Measurements from ENCODE around the gene ZFP36. TPM values are rescaled to one million over a fixed set of nuclear protein-coding genes. Genes with fewer than 3 reads are reported as not detected.

Gene ZFP36
- total and polyA plus RNA-seq, 10 donors = 63.2 to 396 (median 165) TPM

DNA sequence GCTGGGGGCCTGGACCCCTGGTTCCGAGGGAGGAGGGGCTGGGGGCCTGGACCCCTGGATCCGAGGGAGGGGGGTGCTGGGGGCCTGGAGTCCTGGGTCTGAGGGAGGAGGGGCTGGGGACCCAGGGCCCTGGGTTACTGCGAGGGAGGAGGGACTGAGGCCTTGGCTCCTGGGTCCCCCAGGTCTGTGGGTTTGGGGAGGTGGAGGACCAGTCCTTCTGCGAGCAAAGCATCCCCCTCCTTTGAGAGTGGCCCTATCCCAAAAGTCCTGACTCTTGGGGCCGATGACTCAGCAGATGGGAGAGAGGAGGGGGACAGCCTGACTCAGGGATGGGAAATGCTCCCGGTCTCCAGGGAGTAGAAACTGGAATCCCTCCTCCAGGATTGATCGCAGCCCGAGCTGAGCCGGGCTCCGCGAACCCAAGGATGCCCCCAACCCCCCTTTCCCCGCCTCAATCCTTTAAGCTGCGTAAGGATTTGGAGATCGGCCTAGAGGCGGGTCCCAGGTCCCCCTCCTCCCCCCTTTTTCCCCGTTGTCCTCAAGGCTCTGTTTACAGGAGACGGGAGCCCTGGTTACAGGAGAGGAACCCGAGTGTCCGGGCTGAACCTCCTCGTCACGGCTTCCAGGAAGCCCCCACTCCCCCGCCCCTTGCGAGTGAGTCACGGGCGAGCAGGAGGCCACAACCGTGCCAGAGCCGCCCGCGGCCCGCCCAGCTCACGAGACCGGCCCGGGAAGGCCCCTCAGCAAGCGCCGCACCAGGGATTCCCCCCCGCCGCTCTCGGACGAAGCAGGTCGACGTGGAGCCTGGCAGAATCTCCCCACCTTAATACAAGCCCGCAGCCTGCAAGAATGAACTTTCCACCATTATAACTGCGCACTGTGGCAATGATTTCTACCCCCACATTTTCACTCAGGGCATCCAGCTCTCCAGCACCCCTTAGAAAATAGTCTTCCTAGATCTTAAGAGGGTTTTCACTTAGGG is 3.0 kb upstream of the ZFP36 start:
- intact Hi-C loops (cut with DNase I; ENCODE audit: low total_unique reads) = no loop called here
- H3K4me3 ChIP-seq = peak overlapping the region; percentile 30 to 96 (median 44)
- WGBS, 5 donors = 0 to 2% (median 1%) methylated on average over 31 to 43 of the region's 43 CpGs
- H3K27ac ChIP-seq = peak overlapping the region; percentile 88 to 100 (median 99)
- no peaks in the 10 kb centered on the region for H3K9me3 ChIP-seq
- H3K27me3 ChIP-seq (replicated peaks in 1 of 7) = no peaks in the 10 kb centered on the region
- DNase-seq = peak; percentile 100
- peaks cover 51 to 85% (median 78%) of the 10 kb centered on the region in 6 donors for H3K4me1 ChIP-seq
- peaks cover 4 to 20% (median 11%) of the 10 kb centered on the region in 6 donors for H3K36me3 ChIP-seq
- peak; percentile 97 to 99 (median 97) for TF ChIP-seq POLR2AphosphoS5 (IDR thresholded peaks at IDR 0.05)
- TF ChIP-seq POLR2A (IDR thresholded peaks at IDR 0.05) = peak; percentile 29 to 93 (median 32)
- TF ChIP-seq, protein P1, sequence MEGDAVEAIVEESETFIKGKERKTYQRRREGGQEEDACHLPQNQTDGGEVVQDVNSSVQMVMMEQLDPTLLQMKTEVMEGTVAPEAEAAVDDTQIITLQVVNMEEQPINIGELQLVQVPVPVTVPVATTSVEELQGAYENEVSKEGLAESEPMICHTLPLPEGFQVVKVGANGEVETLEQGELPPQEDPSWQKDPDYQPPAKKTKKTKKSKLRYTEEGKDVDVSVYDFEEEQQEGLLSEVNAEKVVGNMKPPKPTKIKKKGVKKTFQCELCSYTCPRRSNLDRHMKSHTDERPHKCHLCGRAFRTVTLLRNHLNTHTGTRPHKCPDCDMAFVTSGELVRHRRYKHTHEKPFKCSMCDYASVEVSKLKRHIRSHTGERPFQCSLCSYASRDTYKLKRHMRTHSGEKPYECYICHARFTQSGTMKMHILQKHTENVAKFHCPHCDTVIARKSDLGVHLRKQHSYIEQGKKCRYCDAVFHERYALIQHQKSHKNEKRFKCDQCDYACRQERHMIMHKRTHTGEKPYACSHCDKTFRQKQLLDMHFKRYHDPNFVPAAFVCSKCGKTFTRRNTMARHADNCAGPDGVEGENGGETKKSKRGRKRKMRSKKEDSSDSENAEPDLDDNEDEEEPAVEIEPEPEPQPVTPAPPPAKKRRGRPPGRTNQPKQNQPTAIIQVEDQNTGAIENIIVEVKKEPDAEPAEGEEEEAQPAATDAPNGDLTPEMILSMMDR (IDR thresholded peaks at IDR 0.05 in 8 of 11, conservative IDR thresholded peaks at IDR 0.05 in 3 of 11) = no peak

DNA sequence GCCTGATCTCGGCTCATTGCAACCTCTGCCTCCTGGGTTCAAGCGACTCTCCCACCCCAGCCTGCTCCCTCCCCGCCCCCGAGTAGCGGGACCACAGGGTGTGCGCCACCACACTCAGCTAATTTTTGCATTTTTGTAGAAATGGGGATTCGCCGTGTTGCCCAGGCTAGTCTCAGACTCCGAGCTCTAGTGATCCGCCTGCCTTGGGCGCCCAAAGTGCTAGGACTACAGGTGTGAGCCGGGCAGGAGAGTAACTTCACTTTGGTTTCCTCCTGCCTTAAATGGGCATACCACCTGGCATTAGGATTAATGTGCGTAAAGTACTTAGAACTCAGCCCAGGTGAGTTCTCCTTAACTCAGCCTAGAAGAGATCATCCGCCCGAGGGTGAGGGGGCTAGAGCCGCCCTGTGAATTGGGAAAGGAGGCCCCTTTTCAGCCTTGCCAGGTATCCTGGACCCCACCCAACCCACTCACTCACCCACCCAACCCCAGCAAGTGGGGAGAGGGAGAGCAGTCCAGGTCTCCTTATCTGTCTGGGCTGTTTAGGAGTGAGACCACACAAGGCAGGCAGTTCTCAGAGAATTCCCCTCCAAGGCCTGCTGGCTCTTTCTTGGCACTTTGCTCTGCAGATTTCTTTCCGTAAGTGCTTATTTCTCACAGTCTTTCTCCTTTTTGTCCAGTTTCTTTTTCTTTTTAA is 1.2 kb upstream of the ZFP36 start:
- H3K27me3 ChIP-seq (replicated peaks in 1 of 7) = no peaks in the 10 kb centered on the region
- DNase-seq = no peak
- H3K4me1 ChIP-seq = peaks cover 40 to 83% (median 73%) of the 10 kb centered on the region in 6 donors

DNA sequence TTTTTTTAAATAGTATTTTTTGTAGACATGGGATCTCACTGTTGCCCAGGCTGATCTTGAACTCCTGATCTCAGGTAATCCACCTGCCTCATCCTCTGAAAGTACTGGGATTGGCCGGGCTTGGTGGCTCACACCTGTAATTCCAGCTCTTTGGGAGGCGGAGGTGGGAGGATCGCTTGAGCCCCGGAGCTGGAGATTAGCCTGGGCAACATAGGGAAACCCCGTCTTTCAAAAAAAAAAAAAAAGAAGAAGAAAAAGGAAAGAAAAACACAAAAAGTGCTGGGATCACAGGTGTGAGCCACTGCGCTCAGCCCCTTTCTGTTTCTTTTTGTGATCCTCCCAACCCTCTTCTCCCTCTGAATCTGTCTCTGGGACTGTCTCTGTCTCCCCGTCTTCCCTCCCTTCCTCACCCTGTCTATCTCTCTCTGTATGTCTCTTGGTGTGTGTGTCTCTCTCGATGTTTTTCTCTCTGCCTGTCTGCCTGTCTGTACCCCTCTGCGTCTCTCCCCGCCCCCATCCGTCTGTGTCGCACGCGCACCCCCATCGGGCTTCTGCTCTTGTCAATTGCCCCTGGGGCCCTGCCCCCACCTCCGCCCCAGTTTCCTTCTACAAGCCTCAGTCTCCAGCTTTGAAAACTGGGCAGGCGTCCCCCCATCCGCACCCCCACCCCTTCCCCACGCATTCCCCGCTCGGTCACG is 540 bp upstream of the ZFP36 start:
- H3K27me3 ChIP-seq (replicated peaks in 1 of 7) = no peaks in the 10 kb centered on the region
- no peaks in the 10 kb centered on the region for H3K9me3 ChIP-seq
- DNase-seq = peak; percentile 96
- H3K27ac ChIP-seq = peak overlapping the region; percentile 88 to 100 (median 99)
- peaks cover 41 to 83% (median 73%) of the 10 kb centered on the region in 6 donors for H3K4me1 ChIP-seq
- H3K36me3 ChIP-seq = peaks cover 4 to 22% (median 16%) of the 10 kb centered on the region in 6 donors
- H3K4me3 ChIP-seq = peak overlapping the region; percentile 74 to 100 (median 96)
- intact Hi-C loops (cut with DNase I; ENCODE audit: low total_unique reads) = no loop called here
- TF ChIP-seq POLR2A (IDR thresholded peaks at IDR 0.05) (no peak), POLR2AphosphoS5 (IDR thresholded peaks at IDR 0.05) (no peak)
- TF ChIP-seq, protein P1 (IDR thresholded peaks at IDR 0.05 in 8 of 11, conservative IDR thresholded peaks at IDR 0.05 in 3 of 11) = no peak
- 13 to 16% (median 14%) methylated on average over 21 to 22 of the region's 22 CpGs for WGBS, 5 donors

More for the DNA sequence above, 1.2 kb upstream of the ZFP36 start:
- intact Hi-C loops (cut with DNase I; ENCODE audit: low total_unique reads) = no loop called here
- 83 to 96% (median 89%) methylated on average over 14 to 17 of the region's 17 CpGs for WGBS, 5 donors
- TF ChIP-seq POLR2AphosphoS5 (IDR thresholded peaks at IDR 0.05) = peak in 2 of 3 donors; percentile 34 to 38
- TF ChIP-seq, protein P1 (IDR thresholded peaks at IDR 0.05 in 8 of 11, conservative IDR thresholded peaks at IDR 0.05 in 3 of 11) = no peak
- no peaks in the 10 kb centered on the region for H3K9me3 ChIP-seq
- peak overlapping the region; percentile 88 to 100 (median 99) for H3K27ac ChIP-seq
- H3K4me3 ChIP-seq = peak overlapping the region in 6 of 8 donors; percentile 74 to 99 (median 95)
- peaks cover 4 to 22% (median 16%) of the 10 kb centered on the region in 6 donors for H3K36me3 ChIP-seq
